ENCODE results near the gene OMP.

OMP gene

DNA sequence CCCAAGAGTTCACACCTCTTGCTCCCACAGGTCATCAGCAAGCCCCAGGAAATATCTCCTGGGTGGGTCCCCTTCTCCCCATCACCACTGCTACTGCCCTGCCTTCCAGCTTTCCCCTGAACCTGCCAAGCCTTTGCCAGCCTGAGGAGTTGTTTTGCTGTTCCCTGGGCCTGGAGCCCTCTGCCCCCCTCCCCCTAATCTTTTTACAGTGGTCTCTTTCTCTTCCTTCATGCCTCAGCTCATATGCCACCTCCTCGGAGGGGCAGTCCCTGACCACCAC is 44.3 kb downstream of the OMP start:
- no peak overlapping the region for H3K27ac ChIP-seq
- no peak overlapping the region for H3K4me3 ChIP-seq
- DNase-seq (ENCODE audit: low spot score), result no peak
- TF ChIP-seq CTCF (IDR thresholded peaks at IDR 0.05), result no peak

DNA sequence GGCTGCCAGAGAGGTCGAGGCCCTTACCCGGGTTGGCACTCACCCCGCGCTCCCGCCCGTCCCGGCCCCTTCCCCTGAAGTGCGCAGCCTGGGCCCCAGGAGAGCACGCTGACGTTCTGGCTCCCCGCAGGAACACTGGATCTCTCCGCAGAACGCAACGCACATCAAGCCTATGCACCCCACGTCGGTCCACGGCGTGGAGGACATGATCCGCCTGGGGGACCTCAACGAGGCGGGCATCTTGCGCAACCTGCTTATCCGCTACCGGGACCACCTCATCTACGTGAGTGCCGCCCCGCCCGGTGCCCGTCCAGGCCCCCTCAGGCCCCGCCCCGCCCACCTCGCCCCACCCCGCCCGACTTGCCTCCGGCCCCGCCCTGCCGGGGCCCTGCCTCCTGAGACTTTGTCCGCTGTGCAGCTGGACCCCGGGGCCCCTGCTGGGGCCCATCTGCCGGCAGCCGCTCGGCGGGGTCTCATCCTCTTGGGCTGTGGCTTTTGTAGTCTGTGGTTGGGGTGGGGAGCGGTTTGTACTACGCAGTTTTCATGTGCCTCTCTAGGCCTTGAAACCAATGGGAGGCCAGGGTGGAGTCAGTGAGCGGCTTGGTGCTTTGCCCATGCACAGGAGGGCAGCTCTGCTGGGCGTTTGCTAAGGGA is 45.2 kb downstream of the OMP start:
- Histone ChIP-seq H3K27ac (no peak overlapping the region), H3K4me3 (peak overlapping the region; percentile 43)
- no peak for DNase-seq (ENCODE audit: low spot score)
- no peak for TF ChIP-seq CTCF (IDR thresholded peaks at IDR 0.05)

GRCh38 chr11:77148963-77149715 is 46.5 kb downstream of the OMP start:
- DNase-seq (ENCODE audit: low spot score), result no peak
- no peak overlapping the region for H3K27ac ChIP-seq
- TF ChIP-seq CTCF (IDR thresholded peaks at IDR 0.05), result no peak
- no peak overlapping the region for H3K4me3 ChIP-seq

DNA sequence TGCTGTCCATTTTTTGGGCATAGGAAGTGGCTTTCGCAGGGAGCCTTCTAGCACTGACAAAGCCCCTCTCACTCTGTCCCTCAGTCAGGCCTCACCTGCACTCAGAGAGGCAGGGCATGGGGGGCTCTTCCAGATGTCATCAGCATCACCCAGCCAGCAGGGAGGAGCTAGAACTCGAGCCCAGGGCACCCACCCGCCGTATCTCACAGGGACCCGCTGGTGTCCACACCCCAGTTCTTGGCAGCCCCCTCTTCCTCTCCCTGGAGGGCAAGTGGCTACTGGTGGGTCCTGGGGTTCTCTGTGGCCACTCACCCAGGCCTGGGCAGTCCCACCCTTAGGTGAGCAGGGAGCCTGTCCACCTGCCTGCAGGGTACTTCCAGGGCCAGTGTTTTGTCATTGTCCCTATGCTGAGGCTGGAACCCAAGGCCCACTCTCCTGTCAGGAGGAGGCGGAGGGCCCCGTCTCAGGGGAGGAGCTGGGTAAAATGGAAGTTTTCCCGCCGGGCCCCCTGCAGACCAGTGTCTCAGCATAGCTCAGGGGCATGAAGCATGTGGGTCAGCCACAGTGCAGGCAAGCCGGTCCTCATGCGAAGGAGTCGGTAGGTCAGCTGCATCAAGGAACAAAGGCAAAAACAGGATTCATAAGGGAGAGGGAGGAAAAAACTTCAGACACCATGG is 47.2 kb downstream of the OMP start:
- Histone ChIP-seq H3K4me3 (no peak overlapping the region), H3K27ac (no peak overlapping the region)
- TF ChIP-seq CTCF (IDR thresholded peaks at IDR 0.05), result no peak
- DNase-seq (ENCODE audit: low spot score), result no peak

GRCh38 chr11:77150836-77151235 is 48.2 kb downstream of the OMP start:
- TF ChIP-seq CTCF (IDR thresholded peaks at IDR 0.05), result no peak
- no peak for DNase-seq (ENCODE audit: low spot score)
- Histone ChIP-seq H3K4me3 (no peak overlapping the region), H3K27ac (no peak overlapping the region)

DNA sequence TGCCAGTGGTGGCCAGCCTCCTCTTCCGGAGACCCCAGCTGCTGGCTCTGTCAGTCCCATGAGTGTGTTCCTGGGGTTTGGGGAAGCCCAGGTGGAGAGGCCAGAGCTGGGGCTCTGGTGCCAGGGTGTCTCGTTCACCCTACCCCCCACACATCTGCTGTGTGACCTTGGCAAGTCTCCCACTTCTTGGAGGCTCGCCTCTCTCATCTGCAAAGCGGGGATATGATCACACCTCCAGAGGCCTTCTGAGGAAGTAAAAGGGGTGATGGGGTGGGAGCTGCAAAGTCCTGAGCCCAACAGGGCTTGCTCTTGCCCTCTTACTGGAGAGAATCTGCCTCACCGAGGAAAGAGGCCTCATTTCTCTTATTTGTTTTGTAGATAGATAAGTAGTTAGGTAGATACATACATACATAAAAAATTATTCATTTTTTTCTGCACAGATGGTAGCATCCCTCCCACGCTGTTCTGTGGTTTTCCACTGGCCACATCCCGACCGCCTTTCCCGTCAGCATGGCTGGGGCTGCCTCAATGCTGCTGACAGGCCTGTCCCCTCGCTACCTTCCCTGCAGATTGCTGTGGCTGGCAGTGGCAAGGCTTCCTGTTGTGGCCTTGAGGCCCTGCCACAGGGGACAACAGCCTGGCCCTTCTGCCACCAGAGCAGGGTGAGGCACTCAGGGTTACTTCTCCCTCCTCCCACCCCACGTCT is 49.3 kb downstream of the OMP start:
- Histone ChIP-seq H3K4me3 (no peak overlapping the region), H3K27ac (no peak overlapping the region)
- no peak for TF ChIP-seq CTCF (IDR thresholded peaks at IDR 0.05)
- DNase-seq (ENCODE audit: low spot score), result no peak
